Loucy (cell line): Measurements from ENCODE around the gene HMOX2.

Experiments
- H2AFZ ChIP-seq: fragments of 200-600 bp; sonication (generic); 2 replicates; pipeline ENCODE4 v1.6.0; 2016; ENCODE audit warnings: antibody characterized with exemption, mild to moderate bottlenecking, low read length, moderate library complexity
- H3F3A ChIP-seq: fragments of 200-600 bp; 2 replicates; pipeline ENCODE4 v1.6.0; 2016; ENCODE audit warnings: antibody characterized with exemption, low read depth, mild to moderate bottlenecking
- H3K27me3 ChIP-seq: fragments of 200-600 bp; sonication (generic); 2 replicates; pipeline ENCODE4 v1.6.1; 2014; ENCODE audit warnings: low read length, mild to moderate bottlenecking; ENCODE audit not compliant: insufficient read depth, poor library complexity, severe bottlenecking
- H3K36me3 ChIP-seq: fragments of 200-600 bp; sonication (generic); 2 replicates; pipeline ENCODE4 v1.6.1; 2016; ENCODE audit warnings: low read length; ENCODE audit not compliant: insufficient read depth
- H3K4me1 ChIP-seq: fragments of 200-600 bp; sonication (generic); 2 replicates; pipeline ENCODE4 v1.5.1; 2014; ENCODE audit warnings: low read length, mild to moderate bottlenecking; ENCODE audit not compliant: insufficient read depth, poor library complexity, severe bottlenecking
- H3K4me2 ChIP-seq: fragments of 200-600 bp; sonication (generic); 2 replicates; pipeline ENCODE4 v1.6.0; 2014; ENCODE audit warnings: antibody characterized with exemption, low read length, low read depth, mild to moderate bottlenecking; ENCODE audit not compliant: poor library complexity, severe bottlenecking
- H3K4me3 ChIP-seq: fragments of 200-600 bp; sonication (generic); 2 replicates; pipeline ENCODE4 v1.5.1; 2014; ENCODE audit warnings: low read length, mild to moderate bottlenecking, mixed read lengths; ENCODE audit not compliant: poor library complexity, severe bottlenecking
- H3K79me2 ChIP-seq: fragments of 200-600 bp; sonication (generic); 2 replicates; pipeline ENCODE4 v1.6.1; 2014; ENCODE audit warnings: low read length; ENCODE audit not compliant: insufficient read depth
- H3K9ac ChIP-seq: fragments of 200-600 bp; sonication (generic); 2 replicates; pipeline ENCODE4 v1.6.0; 2014; ENCODE audit warnings: mild to moderate bottlenecking, low read depth, low read length, moderate library complexity; ENCODE audit not compliant: poor library complexity, severe bottlenecking
- H3K9me2 ChIP-seq: fragments of 200-600 bp; sonication (generic); replicated peaks from 2 replicates; pipeline ENCODE4 v1.6.1; 2016; ENCODE audit warnings: low read depth, low read length, mixed read lengths
- H3K9me3 ChIP-seq: fragments of 200-600 bp; sonication (generic); 2 replicates; pipeline ENCODE4 v1.6.1; 2014; ENCODE audit warnings: mild to moderate bottlenecking, antibody characterized with exemption, low read length, low read depth; ENCODE audit not compliant: insufficient read depth
- H4K20me1 ChIP-seq: fragments of 200-600 bp; sonication (generic); 2 replicates; pipeline ENCODE4 v1.6.0; 2014; ENCODE audit warnings: antibody characterized with exemption, low read length, mild to moderate bottlenecking; ENCODE audit not compliant: insufficient read depth, poor library complexity, severe bottlenecking
- CTCF ChIP-seq: fragments of 200-600 bp; sonication (generic); conservative IDR thresholded peaks from 2 replicates; pipeline ENCODE4 v1.5.1; 2014; ENCODE audit warnings: mild to moderate bottlenecking, antibody characterized with exemption, low read length
- EZH2phosphoT487 ChIP-seq: fragments of 200-600 bp; IDR thresholded peaks from 2 replicates; pipeline ENCODE4 v1.6.1; 2018; ENCODE audit warnings: antibody characterized with exemption, mild to moderate bottlenecking, moderate library complexity, borderline replicate concordance

The HMOX2 gene

GRCh38 chr16:4431023-4431422, 45.2 kb upstream of the HMOX2 start:
- no peak overlapping the region for H3K4me3 ChIP-seq
- H3K79me2 ChIP-seq, result peaks cover 20% of the 10 kb centered on the region
- H3K9ac ChIP-seq, result no peak overlapping the region
- no peaks in the 10 kb centered on the region for H3K9me2 ChIP-seq
- H3K27me3 ChIP-seq, result no peaks in the 10 kb centered on the region
- peaks cover 9% of the 10 kb centered on the region for H4K20me1 ChIP-seq
- no peak overlapping the region for H2AFZ ChIP-seq
- H3K4me1 ChIP-seq, result peaks cover 7% of the 10 kb centered on the region
- H3F3A ChIP-seq, result no peaks in the 10 kb centered on the region
- no peak overlapping the region for H3K4me2 ChIP-seq
- TF ChIP-seq CTCF (no peak), EZH2phosphoT487 (no peak)
- H3K9me3 ChIP-seq, result no peaks in the 10 kb centered on the region
- H3K36me3 ChIP-seq, result no peaks in the 10 kb centered on the region

GRCh38 chr16:4433228-4433627, 43.0 kb upstream of the HMOX2 start:
- no peaks in the 10 kb centered on the region for H3K36me3 ChIP-seq
- TF ChIP-seq EZH2phosphoT487 (no peak), CTCF (no peak)
- H3K4me3 ChIP-seq, result no peak overlapping the region
- H3K4me2 ChIP-seq, result no peak overlapping the region
- no peaks in the 10 kb centered on the region for H4K20me1 ChIP-seq
- H3K27me3 ChIP-seq, result no peaks in the 10 kb centered on the region
- H3K9me2 ChIP-seq, result no peaks in the 10 kb centered on the region
- H3K79me2 ChIP-seq, result 0 out of 2 replicates have a peak, but pooled peaks cover 3% of the 10 kb centered on the region
- H3K9me3 ChIP-seq, result no peaks in the 10 kb centered on the region
- no peak overlapping the region for H2AFZ ChIP-seq
- H3K9ac ChIP-seq, result no peak overlapping the region
- no peaks in the 10 kb centered on the region for H3K4me1 ChIP-seq
- no peaks in the 10 kb centered on the region for H3F3A ChIP-seq

- no peak overlapping the region for H3K4me3 ChIP-seq
- H3K9me3 ChIP-seq, result no peaks in the 10 kb centered on the region
- no peak for TF ChIP-seq CTCF
- TF ChIP-seq EZH2phosphoT487, result no peak
- H3K9ac ChIP-seq, result no peak overlapping the region
- H3K4me2 ChIP-seq, result no peak overlapping the region
- H3K9me2 ChIP-seq, result no peaks in the 10 kb centered on the region
- H3F3A ChIP-seq, result no peaks in the 10 kb centered on the region
- H3K27me3 ChIP-seq, result no peaks in the 10 kb centered on the region
- H4K20me1 ChIP-seq, result no peaks in the 10 kb centered on the region
- H3K4me1 ChIP-seq, result no peaks in the 10 kb centered on the region
- no peaks in the 10 kb centered on the region for H3K36me3 ChIP-seq
- no peak overlapping the region for H2AFZ ChIP-seq
- H3K79me2 ChIP-seq, result no peaks in the 10 kb centered on the region
Measured at GRCh38 chr16:4433914-4434787, 42.0 kb upstream of the HMOX2 start.
